ENCODE data around the gene GFRA1. TPM values are rescaled to one million over a fixed set of nuclear protein-coding genes. Genes with fewer than 3 reads are reported as not detected.

GFRA1 gene
- polyA plus RNA-seq, 1 donor (not counting 4 experiments of a cell fraction or from before 2014, with no cell fraction given) = not detected

- Histone ChIP-seq H3K27ac (ENCODE audit: control insufficient read depth, insufficient read depth, low read length) (no peak overlapping the region), H3K79me2 (ENCODE audit: control insufficient read depth, insufficient read depth, low read length) (no peaks in the 10 kb centered on the region), H2AFZ (ENCODE audit: control insufficient read depth, low read length) (no peak overlapping the region), H3K27me3 (ENCODE audit: control insufficient read depth, extremely low read depth, insufficient read depth, low read length) (no peaks in the 10 kb centered on the region), H3K36me3 (ENCODE audit: control insufficient read depth in 2 of 2, extremely low read depth in 1 of 2, insufficient read depth in 2 of 2, low read length in 2 of 2) (no peaks in the 10 kb centered on the region), H3K4me2 (ENCODE audit: control insufficient read depth, extremely low read depth, insufficient read depth, low read depth, low read length) (no peak overlapping the region), H3K4me1 (ENCODE audit: control insufficient read depth, extremely low read depth, insufficient read depth, low read length) (peaks cover 3% of the 10 kb centered on the region), H3K9ac (ENCODE audit: control insufficient read depth, extremely low read depth, insufficient read depth, low read length) (no peak overlapping the region), H3K4me3 (ENCODE audit: control insufficient read depth in 2 of 3, extremely low read depth in 1 of 3, insufficient read depth in 2 of 3, low read depth in 1 of 3, low read length in 3 of 3) (no peak overlapping the region), H4K20me1 (ENCODE audit: control insufficient read depth, extremely low read depth, insufficient read depth, low read length) (no peaks in the 10 kb centered on the region), H3K9me1 (ENCODE audit: control insufficient read depth, extremely low read depth, insufficient read depth, low read length) (no peaks in the 10 kb centered on the region), H3K9me3 (ENCODE audit: control insufficient read depth, low read depth, low read length) (no peaks in the 10 kb centered on the region)
- DNase-seq (ENCODE audit: low read depth, low spot score) (no peak), FAIRE-seq (no peak)
- dilution Hi-C loops (cut with MboI; ENCODE audit: extremely low pct_ligation_motif_present, low sequenced_read_pairs) = no loop called here
- TF ChIP-seq CTCF (optimal IDR thresholded peaks at IDR 0.05 in 1 of 3, IDR thresholded peaks at IDR 0.05 in 1 of 3, conservative IDR thresholded peaks at IDR 0.05 in 1 of 3; ENCODE audit: extremely low read depth in 1 of 3, insufficient read depth in 2 of 3, low read length in 3 of 3) = no peak
- no peak for TF ChIP-seq EZH2 (IDR thresholded peaks at IDR 0.05; ENCODE audit: low read length)
Measured at GRCh38 chr10:116109481-116109880, 163.5 kb downstream of the GFRA1 start.

- dilution Hi-C loops (cut with MboI; ENCODE audit: extremely low pct_ligation_motif_present, low sequenced_read_pairs) = no loop called here
- no peaks in the 10 kb centered on the region for H4K20me1 ChIP-seq (ENCODE audit: control insufficient read depth, extremely low read depth, insufficient read depth, low read length)
- no peaks in the 10 kb centered on the region for H3K79me2 ChIP-seq (ENCODE audit: control insufficient read depth, insufficient read depth, low read length)
- H3K9me1 ChIP-seq (ENCODE audit: control insufficient read depth, extremely low read depth, insufficient read depth, low read length) = no peaks in the 10 kb centered on the region
- H3K4me1 ChIP-seq (ENCODE audit: control insufficient read depth, extremely low read depth, insufficient read depth, low read length) = no peaks in the 10 kb centered on the region
- H3K27me3 ChIP-seq (ENCODE audit: control insufficient read depth, extremely low read depth, insufficient read depth, low read length) = no peaks in the 10 kb centered on the region
- H3K36me3 ChIP-seq (ENCODE audit: control insufficient read depth in 2 of 2, extremely low read depth in 1 of 2, insufficient read depth in 2 of 2, low read length in 2 of 2) = no peaks in the 10 kb centered on the region
- no peak overlapping the region for H3K4me3 ChIP-seq (ENCODE audit: control insufficient read depth in 2 of 3, extremely low read depth in 1 of 3, insufficient read depth in 2 of 3, low read depth in 1 of 3, low read length in 3 of 3)
- FAIRE-seq = no peak
- H3K9me3 ChIP-seq (ENCODE audit: control insufficient read depth, low read depth, low read length) = no peaks in the 10 kb centered on the region
- no peak overlapping the region for H2AFZ ChIP-seq (ENCODE audit: control insufficient read depth, low read length)
- TF ChIP-seq CTCF (optimal IDR thresholded peaks at IDR 0.05 in 1 of 3, IDR thresholded peaks at IDR 0.05 in 1 of 3, conservative IDR thresholded peaks at IDR 0.05 in 1 of 3; ENCODE audit: extremely low read depth in 1 of 3, insufficient read depth in 2 of 3, low read length in 3 of 3) (no peak), EZH2 (IDR thresholded peaks at IDR 0.05; ENCODE audit: low read length) (no peak)
- DNase-seq (ENCODE audit: low read depth, low spot score) = no peak
- H3K9ac ChIP-seq (ENCODE audit: control insufficient read depth, extremely low read depth, insufficient read depth, low read length) = no peak overlapping the region
- H3K4me2 ChIP-seq (ENCODE audit: control insufficient read depth, extremely low read depth, insufficient read depth, low read depth, low read length) = no peak overlapping the region
- H3K27ac ChIP-seq (ENCODE audit: control insufficient read depth, insufficient read depth, low read length) = no peak overlapping the region
Measured at GRCh38 chr10:116108095-116108494, 164.9 kb downstream of the GFRA1 start.
